CD4-positive, alpha-beta T cell treated with Interleukin-4 for 4 hours (primary cell): ENCODE data around the gene WDR74.

Source experiments
- DNase-seq: peaks from one replicate; pipeline ENCODE4 v3.0.0-alpha.2; 2020

WDR74 gene

DNA sequence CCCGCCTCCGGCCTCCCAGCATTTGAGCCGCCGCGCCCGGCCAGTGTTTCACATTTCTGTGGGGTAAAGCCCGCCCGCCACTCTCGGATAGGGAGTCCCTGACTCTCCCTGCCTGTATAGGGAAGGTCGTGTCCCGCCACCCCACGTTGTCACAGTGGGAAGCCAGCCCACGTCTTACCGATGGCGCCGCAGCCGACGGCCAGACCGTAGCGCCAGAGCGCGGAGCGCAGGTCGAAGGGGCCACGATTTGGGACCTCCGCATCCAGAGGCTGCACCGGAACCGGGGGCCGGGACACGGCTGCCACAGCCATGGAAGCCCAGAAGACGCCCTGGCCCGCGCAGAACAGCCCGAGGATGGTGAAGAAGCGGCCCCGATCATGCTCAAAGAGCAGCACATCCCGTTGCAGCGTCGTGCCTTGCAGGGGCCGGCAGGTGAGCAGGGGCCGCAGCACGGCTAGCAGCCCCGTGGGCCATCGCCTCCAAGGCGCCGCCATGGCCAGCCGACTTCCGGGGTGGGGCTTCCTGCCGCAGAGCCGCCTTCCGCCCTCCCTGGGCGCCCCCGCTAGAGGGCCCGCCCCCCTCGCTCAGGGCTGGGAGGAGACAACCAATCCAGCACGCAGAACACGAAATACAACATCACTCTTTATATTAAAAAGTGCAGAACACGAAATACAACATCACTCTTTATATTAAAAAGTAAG lies 47.7 kb downstream of the WDR74 start, which contains the start of gene TMEM223:
Gene TMEM223, minus strand, starts transcription at position 506 of the 701 bp plus-strand sequence. Its CDS starts 12 bp downstream, at position 494.
- DNase-seq = peak; percentile 86

DNA sequence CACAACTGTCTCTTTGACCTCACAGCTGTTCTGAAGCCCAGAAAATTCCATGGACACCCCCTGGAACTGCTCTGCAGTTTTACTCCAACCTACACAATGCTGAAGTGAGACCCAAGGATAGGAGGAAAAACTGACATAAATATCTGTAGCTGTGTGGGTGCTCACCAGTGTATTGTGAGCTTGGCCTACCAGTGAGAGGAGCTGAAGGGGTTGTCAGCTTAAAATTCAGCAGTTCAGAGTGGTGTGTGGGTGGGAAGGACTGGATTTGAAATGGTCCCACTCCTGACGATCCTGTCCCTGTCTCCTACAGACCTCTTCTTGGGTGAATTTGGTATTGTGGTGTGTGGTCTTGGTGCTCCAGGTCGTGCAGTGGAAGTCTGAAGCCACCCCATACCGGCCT lies 49.8 kb downstream of the WDR74 start:
- DNase-seq = no peak

DNA sequence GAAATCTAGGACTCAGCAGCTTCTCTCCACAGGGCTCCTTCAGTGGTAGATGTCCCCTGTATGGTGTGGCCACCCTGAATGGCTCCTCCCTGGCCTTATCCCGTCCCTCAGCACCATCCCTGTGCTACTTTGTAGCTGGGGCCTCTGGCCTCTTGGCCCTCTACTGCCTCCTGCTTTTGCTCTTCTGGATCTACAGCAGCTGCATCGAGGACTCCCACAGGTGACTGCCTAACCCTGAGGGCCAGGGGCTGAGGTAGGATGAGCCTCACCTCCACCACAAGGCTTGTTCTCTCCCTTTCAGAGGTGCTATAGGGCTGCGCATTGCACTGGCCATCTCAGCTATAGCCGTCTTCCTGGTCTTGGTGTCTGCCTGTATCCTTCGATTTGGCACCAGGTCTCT lies 50.4 kb downstream of the WDR74 start:
- no peak for DNase-seq

DNA sequence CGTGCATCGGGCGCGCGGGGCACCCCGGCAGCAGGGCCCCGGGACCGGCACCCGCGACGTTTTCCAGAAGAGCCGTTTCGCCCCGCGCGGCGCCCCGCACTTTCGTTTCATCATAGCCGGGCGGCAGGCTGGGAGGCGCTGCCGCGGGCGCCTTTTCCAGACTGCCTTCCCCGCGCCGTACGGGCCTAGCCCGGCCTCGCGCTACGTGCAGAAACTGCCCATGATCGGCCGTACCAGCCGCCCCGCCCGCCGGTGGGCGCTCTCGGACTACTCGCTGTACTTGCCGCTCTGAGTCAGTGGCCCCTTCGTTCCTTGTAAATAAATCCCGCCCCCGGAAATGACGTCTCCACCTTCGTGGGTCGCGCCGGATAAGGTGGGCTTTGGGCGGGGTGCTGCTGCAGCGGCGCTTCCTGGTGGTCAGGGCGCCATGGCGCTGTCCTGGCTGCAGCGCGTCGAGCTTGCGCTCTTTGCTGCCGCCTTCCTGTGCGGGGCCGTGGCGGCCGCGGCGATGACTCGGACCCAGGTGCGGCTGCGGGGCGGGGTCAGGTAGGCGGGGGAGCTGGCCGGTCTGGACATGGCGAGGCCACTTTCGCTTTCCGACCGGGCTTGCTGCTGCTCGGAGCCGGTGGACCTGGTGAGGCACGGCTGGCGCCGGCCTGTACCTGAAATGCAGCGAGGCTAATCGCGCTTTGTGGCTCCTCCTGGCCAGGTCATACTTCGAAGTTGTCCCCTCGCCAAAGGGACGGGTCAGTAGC lies 52.2 kb downstream of the WDR74 start, which contains the start of gene TMEM179B:
Gene TMEM179B, plus strand, starts transcription at position 398 of the 755 bp plus-strand sequence. Its CDS starts 30 bp downstream, at position 428.
- peak; percentile 98 for DNase-seq

- DNase-seq = peak; percentile 82
These were observed 52.9 kb downstream of the WDR74 start for GRCh38 chr11:62786318-62787004.
